GM18861 (cell line): ENCODE data around the gene CUX1.

ENCODE experiments used
- ATAC-seq: cut with Tn5 transposase; IDR thresholded peaks from one replicate; pipeline ENCODE4 v1.9.1; 2021; ENCODE audit not compliant: unreplicated experiment

CUX1 gene

GRCh38 chr7:101891936-101892640 lies 74.7 kb downstream of the CUX1 start:
- ATAC-seq: no peak

- no peak for ATAC-seq
These were observed 76.1 kb downstream of the CUX1 start for GRCh38 chr7:101893341-101894082.

- no peak for ATAC-seq
These were observed 78.9 kb downstream of the CUX1 start for GRCh38 chr7:101896316-101896715.

- ATAC-seq: no peak
These were observed 79.5 kb downstream of the CUX1 start for GRCh38 chr7:101896941-101897340.

- no peak for ATAC-seq
These were observed 80.7 kb downstream of the CUX1 start for GRCh38 chr7:101898106-101898505.

- ATAC-seq: no peak
These were observed 82.2 kb downstream of the CUX1 start for GRCh38 chr7:101899616-101900015.

GRCh38 chr7:101900103-101900502 lies 82.7 kb downstream of the CUX1 start:
- no peak for ATAC-seq

GRCh38 chr7:101901661-101902491 lies 84.5 kb downstream of the CUX1 start:
- no peak for ATAC-seq

GRCh38 chr7:101902680-101903514 lies 85.5 kb downstream of the CUX1 start:
- no peak for ATAC-seq

GRCh38 chr7:101903515-101903868 lies 86.1 kb downstream of the CUX1 start:
- no peak for ATAC-seq

GRCh38 chr7:101904019-101904418 lies 86.6 kb downstream of the CUX1 start:
- ATAC-seq: no peak

- ATAC-seq: no peak
These were observed 87.9 kb downstream of the CUX1 start for GRCh38 chr7:101905203-101905865.

GRCh38 chr7:101906291-101907240 lies 89.1 kb downstream of the CUX1 start:
- ATAC-seq: no peak

GRCh38 chr7:101910991-101911799 lies 93.8 kb downstream of the CUX1 start:
- ATAC-seq: no peak

- no peak for ATAC-seq
These were observed 94.6 kb downstream of the CUX1 start for GRCh38 chr7:101911800-101912715.

GRCh38 chr7:101912716-101913110 lies 95.3 kb downstream of the CUX1 start:
- ATAC-seq: no peak

- ATAC-seq: no peak
These were observed 95.9 kb downstream of the CUX1 start for GRCh38 chr7:101913247-101913721.
